HUDEP-2 (cell line): Measurements from ENCODE around the gene ARGLU1.

Experiments used
- DNase-seq, 76 experiments: peaks; one replicate each; lab custom pipeline; 2025; ENCODE audit not compliant: unreplicated experiment in 76 of 76; lab: John Stamatoyannopoulos, UW

The ARGLU1 gene

DNA sequence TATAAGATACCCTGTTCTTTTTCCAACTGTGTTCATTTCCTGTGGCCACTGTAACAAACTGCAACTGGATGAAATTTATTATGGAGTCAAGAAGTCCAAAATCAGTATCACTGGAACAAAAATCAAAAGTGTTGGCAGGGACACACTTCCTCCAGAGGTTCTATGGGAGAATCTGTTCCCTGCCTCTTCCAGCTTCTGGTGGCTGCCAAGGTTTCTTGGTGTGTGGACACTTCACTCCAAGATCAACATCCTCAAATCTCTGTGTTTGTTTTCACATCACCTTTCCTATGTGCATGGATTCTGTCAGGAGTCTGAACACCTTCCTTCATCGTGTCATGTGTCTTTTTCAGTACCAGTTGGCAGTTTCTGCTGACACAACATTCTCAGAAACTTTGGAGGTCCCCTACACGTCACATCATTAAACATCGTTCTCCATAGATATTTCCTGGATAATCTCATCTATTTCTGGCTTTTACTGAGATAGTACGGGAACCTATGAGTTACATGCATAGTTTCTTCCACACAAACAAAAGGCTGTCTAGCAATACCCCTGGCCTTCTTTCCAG is 17.3 kb downstream of the ARGLU1 start:
- no peak for DNase-seq

DNA sequence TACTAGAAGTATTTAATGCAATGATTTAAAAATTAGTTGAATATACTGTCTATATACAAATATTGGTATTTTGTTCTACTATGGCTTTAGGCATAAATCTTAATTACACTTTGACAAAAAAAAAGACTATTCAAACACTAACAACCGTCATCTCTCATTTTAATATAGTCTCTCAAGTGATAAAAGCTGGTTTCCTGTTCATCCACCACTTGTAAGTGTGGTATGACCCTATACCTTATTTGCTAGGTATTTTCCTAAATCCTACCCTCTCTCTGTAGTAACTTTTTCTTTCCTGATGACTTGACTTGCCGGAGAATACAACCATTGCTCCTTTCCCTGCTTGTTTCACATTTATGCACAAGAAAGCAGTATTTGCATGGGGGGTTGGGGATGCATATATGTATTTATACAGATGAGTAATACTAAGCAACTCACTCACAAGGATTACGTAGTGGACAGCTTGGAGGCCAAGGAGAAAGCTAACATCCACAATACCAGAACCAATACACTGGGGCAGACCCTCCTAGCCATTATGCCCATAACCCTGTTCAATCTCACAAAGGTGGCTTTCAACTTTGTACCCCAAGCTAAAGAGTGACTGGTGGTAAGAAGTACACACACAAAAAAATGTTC is 19.8 kb downstream of the ARGLU1 start:
- no peak for DNase-seq

DNA sequence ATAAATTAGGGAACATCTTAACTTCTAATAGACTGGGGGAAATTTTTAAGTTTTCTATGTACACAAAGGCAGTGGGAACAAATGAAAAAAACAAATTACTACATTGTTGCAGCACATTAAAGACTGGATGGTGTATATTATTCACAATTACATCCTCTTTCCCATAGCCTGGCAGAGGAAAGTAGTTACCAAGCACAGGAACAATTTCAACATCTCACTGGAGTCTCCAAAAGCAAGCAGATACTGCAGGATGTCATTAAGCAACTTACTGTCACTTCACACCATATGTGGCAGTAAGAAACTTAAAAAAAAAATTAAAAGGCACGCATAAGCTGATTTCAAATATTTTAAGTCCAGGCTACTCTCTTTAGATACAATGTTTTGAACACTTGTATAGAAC is 26.1 kb downstream of the ARGLU1 start:
- no peak for DNase-seq

- no peak for DNase-seq
Measured at GRCh38 chr13:106540613-106541012, 27.3 kb downstream of the ARGLU1 start.

DNA sequence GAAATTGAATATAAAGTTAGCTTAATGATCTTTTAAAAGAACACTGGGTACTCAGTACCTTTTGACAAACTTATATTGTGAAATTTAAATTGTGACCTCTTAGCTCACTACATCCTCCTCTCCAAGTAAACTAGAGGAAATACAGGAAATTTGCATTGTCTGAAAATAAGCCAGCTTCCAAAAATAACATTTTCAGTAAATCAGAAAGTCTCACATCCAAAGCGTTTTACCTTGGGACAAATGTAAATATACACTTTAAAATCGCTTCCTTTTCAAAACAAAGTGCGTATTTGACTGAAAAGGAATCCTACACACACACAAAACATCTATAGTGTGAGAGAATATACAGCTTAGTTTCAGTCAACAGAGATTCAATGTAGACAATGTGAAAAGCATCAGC is 30.4 kb downstream of the ARGLU1 start:
- DNase-seq, result no peak

DNA sequence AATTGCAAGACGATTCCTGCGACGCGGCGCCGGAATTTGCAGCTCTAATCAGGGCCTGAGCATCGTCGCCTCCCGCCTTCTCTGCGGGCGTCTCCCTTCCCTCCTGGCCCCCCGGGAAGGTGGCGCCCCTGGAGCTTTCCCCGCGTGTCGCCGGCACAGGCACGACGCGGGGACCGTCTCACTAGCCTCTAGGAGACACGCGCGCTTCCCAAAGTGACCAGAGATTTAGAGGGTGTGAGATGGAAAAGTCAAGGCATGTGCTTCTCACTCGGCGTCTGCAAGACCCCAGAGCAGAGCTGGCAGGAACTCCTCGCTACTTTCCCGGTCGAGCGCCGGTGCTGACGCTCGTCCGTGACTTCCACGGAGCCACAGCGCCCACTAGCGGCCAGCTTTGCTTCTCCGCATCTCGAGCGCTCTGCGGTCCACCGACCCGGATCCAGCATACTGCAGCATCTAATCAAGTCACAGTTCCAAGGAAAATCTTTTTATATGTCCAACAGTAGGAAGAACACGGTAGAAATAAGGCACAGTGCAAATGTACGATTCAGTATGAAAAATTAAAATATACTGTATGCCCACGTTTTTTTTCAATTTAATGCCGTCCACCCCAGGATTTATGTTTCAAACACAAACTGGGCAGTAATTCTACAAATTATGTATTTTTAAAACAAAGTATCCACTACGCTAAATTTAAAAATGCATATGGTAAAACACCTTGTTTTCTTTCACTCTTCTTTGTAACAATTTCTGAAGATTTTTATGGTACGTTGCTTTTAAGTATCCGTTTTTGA is 31.5 kb downstream of the ARGLU1 start:
- DNase-seq, result peak in 68 of 76 experiments; percentile 4 to 81 (median 60)

DNA sequence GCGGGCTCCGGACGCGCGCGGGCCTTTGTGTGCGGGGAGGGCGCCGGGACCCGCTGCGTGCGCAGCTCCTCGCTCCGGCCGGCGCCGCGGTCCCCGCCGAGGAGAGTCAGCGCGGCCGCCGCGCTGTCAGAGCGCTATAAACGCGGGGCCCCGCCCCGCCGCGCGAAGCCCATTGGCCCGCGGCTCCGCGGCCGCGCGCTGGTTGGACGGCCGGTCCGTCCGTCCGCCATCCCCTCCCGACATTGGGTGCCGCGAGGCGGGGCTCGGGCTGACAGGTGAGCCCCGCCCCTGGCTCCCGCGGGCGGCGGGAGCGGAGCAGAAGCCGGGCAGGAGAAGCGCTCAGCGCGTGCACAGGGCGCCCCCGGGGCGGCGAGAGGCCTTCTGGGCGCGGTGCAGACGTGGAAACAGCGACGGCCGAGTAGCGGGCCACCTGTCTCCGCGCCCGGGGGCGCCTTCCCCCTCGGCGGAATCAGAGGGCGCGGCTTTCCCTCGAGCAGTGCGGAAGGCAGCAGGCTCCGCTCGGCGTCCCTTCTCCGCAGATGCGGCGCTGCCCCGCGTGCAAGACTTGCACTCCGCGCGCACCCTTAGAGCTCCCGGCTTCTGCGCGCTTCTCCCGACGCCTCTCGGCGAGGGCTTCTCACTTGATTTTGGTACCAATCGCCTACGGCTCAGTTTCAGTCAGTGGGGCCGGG is 32.2 kb downstream of the ARGLU1 start, which contains the start of gene EFNB2:
EFNB2 (minus strand) TSS at position 111 of the 692 bp plus-strand sequence. CDS start 698 bp downstream, outside the sequence.
- DNase-seq, result peak in 74 of 76 experiments; percentile 5 to 86 (median 73)

- DNase-seq, result peak in 4 of 76 experiments; percentile 2 to 31 (median 22)
Measured at GRCh38 chr13:106534639-106535551, 33.0 kb downstream of the ARGLU1 start.

- peak in 4 of 76 experiments; percentile 2 to 6 (median 4) for DNase-seq
Measured at GRCh38 chr13:106533943-106534638, 33.8 kb downstream of the ARGLU1 start.

DNA sequence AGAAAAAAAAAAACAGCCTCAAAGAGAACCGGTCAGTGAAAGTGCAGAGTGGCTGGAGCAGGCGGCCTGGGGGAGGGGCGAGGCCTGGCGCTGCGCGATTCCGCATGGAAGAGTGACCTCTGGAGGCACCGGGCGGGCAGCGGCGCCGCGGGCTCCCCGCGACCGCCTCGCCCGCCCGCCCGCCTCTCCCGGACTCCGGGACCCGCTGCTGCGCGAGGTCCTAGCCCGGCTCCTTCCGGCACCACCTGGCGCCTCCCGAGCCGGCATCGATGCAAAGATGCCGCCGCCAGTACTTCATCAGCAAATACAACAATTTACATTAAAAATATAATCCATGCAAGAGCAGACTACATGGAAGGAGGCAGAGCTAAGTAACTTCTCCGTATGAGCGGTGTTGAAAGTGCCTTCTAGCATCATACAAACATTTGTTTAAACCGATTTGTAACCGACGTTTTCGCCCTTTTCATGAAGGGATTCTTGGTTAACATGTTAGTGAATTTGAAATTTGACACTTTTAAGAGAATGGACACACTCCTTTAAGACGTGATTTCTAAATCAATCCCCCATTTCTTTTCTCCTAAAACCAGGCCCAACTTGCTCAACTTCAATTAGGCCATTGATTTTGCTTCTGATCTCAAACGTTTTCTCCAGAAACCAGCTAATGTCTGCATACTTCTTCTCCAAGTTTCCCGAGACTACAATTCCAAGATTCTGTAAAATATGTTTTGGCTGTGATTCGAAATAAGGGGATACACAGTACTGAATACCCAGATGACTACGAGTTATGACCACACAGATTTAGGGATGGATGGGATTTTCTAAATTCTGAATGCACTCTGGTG is 34.6 kb downstream of the ARGLU1 start:
- peak in 39 of 76 experiments; percentile 1 to 45 (median 18) for DNase-seq

DNA sequence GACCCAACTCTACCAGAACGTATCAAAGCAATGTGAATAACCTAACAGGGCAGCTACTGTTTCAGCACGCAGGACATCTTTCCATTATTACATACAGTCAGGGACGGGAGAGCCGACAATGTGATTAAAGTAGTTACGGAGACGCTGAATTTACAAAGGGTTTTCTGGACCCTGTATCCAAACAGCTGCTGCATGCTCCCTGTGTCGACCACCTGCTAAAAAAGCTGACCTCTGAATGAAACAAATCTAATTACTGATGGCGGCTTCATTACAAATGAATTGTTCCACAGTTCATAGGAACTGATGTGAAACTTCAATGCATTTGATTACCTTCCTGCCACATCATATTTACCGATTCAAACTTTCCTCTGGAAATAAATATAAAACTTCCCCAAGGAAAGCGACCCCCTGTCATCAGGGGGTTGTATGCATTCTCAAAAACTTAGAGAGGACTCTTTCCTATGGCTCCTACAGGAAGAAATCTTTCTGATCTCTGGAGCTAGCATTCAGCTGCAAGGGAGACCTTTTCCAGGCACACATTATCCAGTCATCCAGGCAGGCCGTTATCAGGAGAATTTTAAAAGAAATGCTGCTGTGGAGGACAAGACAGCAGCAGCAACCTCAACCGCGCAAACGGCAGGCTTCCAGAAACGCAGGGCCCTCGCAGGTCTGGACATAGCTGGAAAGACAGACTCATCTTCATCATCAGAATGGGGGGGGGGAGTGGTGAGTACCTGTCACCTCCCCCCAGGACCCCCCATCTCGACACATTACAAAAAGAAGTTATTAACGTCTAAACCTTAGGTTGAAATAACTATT is 35.6 kb downstream of the ARGLU1 start:
- DNase-seq, result no peak

GRCh38 chr13:106530980-106531481 is 36.9 kb downstream of the ARGLU1 start:
- no peak for DNase-seq

DNA sequence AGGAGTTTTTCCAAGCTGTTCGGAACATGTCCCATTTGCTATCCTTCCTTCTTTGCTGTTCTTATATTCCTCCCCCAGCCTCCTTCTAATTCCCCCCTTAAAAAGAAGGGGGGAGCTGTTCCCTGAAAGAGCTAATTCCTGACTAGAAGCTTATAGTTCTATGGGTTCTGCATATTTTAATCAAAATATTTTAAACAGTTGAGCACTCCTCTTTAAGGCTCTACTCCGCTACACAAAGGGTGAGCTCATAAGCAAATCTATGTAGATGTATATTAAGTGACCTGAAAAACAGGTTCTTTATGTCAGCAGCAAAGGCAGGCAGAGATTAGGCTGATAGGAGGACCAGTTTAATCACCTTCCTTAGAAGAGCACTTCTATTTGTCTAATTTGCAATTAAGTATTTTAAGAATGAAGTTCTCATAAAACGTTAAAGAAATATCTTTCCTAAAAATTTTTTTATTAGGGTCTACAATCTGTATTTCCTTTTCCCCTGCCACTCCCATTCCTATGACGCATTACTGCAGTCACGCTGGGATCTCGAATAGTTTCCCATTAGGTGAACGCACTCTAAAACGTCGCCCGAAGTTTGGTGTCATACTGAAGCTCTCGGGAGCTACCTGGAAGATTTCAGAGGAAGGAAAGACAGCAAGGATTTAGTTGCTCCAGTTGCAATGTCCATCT is 37.6 kb downstream of the ARGLU1 start:
- no peak for DNase-seq

- DNase-seq, result no peak
Measured at GRCh38 chr13:106529415-106530170, 38.3 kb downstream of the ARGLU1 start.

- DNase-seq, result no peak
Measured at GRCh38 chr13:106528718-106529414, 39.1 kb downstream of the ARGLU1 start.

GRCh38 chr13:106527826-106528225 is 40.1 kb downstream of the ARGLU1 start:
- no peak for DNase-seq
